ENCODE results near the gene PLA2G4B. TPM values are rescaled to one million over a fixed set of nuclear protein-coding genes. Genes with fewer than 3 reads are reported as not detected.

Gene PLA2G4B
- total and polyA plus RNA-seq, 2 of the 8 experiments (the other 6 are each of a cell fraction or from before 2014, with no cell fraction given): 4.2 to 9.2 TPM

DNA sequence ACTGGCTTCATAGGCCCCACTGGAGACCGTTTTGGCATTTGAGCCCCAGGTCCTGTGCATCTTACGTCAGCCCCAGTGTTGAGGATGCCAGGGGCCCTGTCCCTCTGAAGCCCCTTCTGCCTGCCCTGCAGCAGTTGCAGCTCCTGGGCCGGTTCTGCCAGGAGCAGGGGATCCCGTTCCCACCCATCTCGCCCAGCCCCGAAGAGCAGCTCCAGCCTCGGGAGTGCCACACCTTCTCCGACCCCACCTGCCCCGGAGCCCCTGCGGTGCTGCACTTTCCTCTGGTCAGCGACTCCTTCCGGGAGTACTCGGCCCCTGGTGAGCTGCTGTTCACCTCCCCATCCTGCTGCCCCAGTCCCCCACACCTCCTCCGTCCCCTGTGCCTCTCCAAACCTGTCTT is 8.6 kb downstream of the PLA2G4B start (continued):
- no peak for TF ChIP-seq SP4 (IDR thresholded peaks at IDR 0.05; ENCODE audit: low read length)
- TF ChIP-seq POLR2A (IDR thresholded peaks at IDR 0.05; ENCODE audit: control extremely low read depth in 1 of 2, low read depth in 2 of 2, low read length in 2 of 2): no peak
